Stimulated activated CD4-positive, alpha-beta T cell treated with anti-CD3 and anti-CD28 coated beads, Interleukin-1b, Interleukin-23, amount 100 ng/mL, for 48 hours (primary cell): ENCODE results near the gene AKNA.
A peak's percentile ranks its signal among the peaks of the same experiment; 100 is the strongest.

ENCODE experiments used
- DNase-seq: peaks from one replicate; pipeline ENCODE4 v3.0.0-alpha.2; 2020

The AKNA gene

DNA sequence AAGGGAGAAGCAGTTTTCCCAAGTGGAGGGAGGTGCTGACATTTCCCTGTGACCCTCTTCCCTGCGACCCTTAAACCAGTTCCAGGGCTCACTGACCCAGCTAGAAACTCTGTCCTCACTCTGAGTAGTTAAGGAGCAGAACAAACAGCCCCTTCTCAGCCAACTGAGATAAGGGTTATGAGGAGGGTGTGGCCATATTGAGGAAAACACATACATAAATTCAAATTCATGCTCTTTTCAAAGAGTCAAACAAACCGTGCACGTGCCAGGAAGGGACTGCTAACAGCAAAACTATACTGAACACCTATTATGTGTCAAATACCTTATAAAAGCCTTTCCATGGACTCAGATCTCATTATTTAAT lies 4.9 kb upstream of the AKNA start:
- no peak for DNase-seq

DNA sequence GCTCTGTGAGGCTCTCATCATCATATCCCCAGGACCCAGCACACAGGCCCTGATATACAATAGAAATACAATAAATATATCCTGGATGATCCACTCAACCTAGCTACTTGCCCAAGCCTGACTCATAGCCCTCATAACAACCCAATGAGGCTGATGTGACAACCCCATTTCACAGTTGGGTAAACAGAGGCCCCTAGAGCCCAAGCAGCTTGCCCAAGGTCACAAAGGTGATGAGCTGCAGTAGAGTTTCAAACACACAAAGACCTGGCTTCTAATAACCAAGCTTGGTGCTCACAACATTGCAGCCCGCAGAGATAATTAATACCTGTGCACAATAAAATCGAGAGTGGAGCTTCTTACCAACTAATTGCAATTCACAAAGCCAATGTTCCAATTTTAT lies 3.2 kb upstream of the AKNA start:
- DNase-seq = no peak

DNA sequence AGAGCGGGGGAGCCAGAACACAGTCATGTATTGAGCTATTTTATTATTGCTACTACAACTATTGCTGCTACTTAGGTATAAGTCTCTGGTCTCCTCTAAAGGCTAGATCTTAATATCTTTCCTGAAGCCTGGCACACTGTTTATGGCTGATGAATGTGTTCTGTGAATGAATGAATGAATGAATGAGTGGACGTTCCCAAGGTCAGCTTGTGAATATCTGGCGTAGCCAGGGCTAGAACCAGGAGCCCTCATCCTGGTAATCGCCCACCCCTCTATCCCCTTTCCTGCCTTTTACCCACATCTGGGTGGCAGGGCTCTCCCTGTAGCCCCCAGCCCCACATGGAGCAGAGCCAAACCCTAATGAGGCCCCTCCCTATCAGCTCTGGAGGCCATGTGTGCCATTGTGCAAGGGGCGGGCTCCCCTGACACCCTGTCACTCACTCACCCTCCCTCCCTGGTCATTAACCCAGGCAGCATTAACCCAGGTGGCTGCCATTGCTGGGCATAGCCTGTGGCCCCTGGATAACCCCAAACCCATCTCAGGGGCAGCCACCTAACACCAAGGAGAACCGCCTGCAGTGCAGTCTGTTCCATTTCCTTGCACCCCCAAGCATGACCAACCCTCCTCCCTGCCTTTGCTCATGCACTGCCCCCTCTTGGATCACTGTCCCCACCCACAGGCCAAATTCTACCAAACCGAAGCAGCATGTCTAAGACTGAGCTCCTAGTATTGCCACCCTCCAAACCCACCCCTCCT lies 2.0 kb upstream of the AKNA start:
- no peak for DNase-seq

DNA sequence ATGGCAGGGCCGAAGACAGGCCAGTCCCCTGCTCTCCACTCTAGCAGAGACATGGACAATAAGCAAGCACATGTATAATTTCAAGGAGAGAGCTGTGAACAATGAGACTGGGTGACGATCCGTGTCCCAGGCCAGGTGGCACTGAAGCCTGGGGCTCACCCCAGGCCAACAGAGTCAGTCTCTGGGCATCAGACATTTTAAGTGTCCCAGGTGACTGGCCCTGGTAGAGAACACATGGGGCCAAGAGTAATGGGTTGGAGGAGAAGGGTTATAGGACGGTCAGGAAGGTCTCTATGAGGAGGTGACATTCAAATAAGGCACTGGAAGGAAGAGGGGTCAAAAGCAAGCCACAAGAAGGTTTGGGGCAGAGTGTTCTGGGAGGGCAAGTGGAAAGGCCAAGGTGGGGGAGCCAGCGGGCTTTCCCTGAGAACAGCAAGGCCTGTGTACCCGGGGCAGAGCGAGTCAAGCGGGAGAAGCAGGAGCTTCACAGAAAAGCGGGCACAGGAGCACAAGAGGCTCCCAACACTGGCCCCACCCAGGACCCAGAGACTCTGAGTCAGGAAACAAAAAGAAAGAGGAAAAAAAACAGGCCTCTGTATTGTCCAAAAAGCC lies 1.1 kb upstream of the AKNA start:
- no peak for DNase-seq

DNA sequence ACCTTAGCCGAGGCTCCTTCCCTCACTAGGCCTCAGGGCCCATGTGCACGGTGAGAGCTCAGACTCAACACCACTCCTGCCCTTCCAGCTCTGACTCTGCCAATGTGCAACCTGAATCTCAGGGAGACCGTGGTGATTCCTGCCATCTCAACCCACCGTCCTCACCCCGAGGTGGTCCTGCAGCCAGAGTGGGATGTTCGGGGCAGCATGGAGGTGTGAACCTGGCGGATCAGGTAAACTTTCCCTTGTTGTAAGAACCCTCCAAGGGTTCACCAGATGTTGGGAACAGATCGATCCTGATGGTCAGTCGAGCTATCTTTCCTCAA lies 538 bp upstream of the AKNA start:
- no peak for DNase-seq

GRCh38 chr9:114386886-114387679 lies 699 bp downstream of the AKNA start:
- no peak for DNase-seq

- no peak for DNase-seq
Observed at GRCh38 chr9:114386361-114386885, 1.4 kb downstream of the AKNA start.

DNA sequence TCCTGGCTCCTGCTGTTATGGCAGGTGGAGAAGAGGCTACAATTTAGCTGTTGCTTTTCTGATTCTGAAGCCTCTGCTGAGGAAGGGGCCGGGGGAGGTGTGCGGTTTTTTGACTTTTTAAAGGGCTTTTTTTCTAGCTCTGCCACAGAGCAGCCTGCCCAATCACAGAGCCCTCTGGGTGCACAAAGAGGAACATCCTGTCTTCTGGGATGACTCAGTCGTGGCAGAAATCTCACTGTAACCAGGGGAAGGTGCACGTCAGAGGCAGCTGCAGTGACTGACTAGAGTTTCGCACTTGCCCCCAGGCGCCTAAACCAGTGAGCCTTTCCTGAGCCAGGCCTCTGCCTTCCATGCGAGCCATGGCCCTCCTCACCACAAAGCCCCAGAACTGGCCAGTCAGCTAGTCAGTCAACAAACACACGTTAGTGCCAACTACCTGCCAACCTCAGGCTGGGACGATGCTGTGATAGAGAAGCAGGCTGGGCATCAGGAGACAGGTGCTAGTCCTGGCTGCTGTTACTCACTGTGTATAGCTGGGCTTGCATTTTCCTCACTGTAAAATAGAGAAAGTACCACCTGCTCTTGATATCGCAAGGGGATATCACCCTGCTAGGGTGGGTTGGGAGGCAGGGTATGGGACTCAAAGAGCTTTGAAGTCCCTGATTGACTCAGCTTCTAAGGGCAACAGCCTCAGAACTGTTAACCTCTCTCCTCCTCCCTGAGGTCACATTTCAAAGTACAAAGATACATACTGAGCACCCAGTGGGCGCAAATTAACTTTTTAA lies 2.2 kb downstream of the AKNA start:
- peak; percentile 94 for DNase-seq

- DNase-seq = no peak
Observed at GRCh38 chr9:114384836-114385396, 2.9 kb downstream of the AKNA start.

GRCh38 chr9:114384341-114384740 lies 3.4 kb downstream of the AKNA start:
- no peak for DNase-seq

DNA sequence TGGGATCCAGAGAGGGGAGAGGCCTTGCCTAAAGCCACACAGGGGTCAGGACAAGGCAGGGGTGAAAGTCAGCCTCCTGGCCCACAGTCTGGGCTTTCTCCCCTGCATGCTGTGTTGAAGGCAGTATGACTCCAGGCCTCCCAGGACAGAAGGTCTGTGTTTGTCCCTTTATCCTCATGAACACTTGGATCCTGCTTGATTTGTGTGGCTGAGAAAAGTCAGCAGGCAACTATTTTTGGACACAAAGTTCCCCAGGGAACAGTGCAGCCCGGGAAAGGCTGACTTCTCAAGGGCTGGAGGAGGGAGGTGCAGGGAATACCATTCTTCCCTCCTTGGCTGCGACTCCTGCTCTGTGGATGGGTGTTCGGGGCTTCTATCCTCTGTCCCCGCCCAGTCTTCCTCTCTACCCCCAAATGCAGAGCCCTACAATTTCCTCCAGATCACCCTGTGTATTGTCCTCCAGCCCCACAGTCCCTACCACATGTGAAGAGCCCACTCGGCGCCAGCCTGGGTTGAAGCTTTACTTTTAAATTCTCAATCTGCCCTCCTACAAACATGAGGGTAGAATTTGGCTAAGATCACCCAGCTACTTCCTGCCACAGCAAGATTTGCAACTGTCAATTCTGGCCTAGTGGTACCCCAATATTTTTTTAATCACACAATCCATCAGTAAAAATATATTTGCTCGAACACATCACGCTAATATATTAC lies 4.1 kb downstream of the AKNA start:
- no peak for DNase-seq

- peak; percentile 75 for DNase-seq
Observed at GRCh38 chr9:114382699-114383520, 4.9 kb downstream of the AKNA start.

- DNase-seq = no peak
Observed at GRCh38 chr9:114378883-114379282, 8.9 kb downstream of the AKNA start.

GRCh38 chr9:114378016-114378415 lies 9.8 kb downstream of the AKNA start:
- no peak for DNase-seq

DNA sequence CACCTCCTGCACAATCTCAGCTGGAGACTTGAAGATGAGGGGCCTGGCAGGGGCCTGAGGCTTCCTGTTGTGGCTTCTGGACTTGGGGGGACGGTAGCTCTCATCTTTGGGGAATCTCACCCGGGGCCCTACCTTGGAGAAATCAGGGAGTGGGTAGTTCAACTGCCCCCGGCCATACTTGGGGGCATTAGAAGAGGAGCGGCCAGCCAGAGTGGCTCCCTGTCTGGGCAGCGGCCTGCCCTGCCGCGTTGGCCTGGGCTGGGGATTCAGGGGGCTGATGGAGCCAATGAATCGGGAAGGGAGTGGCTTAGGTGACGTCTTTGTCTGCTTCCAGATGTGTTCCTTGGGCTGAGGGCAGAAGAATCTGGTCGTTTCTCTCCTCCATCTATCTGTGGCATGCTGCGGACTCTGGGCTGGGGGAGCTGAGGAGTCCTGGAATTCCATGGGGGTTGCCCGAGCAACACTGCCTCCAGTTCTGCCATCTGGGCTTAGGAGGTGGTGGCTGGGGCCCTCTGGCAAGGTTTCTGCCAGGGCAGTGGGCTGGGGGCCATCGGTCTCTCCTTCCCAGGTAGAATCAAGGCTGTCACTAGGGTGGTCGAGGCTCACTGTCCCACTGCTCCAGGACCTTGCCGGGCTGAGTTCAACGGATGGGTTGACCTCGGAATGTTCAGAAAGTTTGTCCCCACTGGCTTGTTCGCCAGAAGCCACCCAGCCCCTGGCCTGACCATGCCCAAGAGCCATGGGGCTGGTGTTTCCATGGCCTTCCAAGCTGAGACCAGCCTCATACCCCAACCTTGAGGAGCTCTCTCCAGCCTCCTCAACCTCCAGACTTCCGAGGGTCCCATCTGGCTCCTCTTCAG lies 11.0 kb downstream of the AKNA start:
- DNase-seq = no peak

- DNase-seq = no peak
Observed at GRCh38 chr9:114375386-114376175, 12.2 kb downstream of the AKNA start.

DNA sequence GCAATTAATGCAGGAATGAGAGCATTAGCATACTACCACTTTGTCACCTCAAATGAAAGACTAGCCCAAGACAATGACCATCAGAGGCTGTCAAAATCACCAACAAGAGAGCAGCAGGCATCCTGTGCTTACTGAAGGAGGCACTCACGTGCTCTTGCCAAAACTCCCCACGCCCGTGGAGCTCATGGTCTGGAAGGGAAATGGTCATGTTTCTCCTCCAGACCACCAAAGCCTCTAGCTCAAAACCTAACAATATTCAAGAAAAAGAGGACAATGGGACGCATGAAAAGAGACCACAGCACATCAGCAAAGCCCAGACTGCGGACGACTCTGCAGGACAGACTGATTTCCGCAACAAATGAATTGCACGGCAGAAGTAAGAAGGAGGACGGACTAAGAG lies 12.8 kb downstream of the AKNA start:
- DNase-seq = no peak

DNA sequence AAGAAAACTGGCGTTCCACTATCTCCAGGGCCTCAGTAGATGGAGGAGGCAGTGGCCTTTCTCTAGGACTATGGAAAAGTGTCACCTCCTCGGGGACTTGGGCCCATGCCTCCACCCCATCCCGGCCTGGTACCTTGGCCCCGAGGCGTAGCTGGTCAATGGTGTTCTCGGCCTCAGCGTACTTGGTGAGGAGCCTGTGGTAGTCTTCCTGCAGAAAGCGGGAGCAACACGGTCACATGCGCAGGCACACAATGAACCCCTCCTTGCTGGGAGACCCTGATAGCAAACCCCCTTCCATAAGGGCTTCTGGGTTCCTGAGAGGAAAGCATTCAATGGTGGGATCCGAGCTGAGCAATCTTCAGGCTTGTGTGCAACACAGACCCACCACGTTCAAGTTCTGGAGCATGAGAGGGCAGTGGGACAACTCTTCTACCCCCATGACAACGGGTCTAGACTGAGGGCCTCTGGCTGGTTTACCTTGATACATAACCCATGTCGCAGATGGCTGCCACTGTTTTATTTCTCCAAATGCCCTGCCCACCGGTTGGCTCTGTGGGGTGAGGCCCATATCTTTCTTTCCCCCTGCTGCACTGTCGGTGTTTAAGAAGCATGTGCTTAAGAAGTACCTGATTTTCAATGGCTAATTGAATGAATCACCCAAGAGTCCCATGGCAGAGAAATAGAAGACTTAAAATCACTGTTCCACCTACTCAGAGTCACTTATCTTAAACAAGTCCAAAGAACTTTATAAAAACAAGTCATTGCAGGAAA lies 13.6 kb downstream of the AKNA start:
- DNase-seq = no peak
